ENCODE measurements around the gene LRP6. TPM values are rescaled to one million over a fixed set of nuclear protein-coding genes. Genes with fewer than 3 reads are reported as not detected.

The LRP6 gene
- polyA plus RNA-seq, 1 experiment = 18.4 TPM

GRCh38 chr12:12088147-12088546 lies 178.7 kb downstream of the LRP6 start:
- Histone ChIP-seq H3K27ac (ENCODE audit: low read depth, low read length) (no peak overlapping the region), H3K9me3 (ENCODE audit: control insufficient read depth, insufficient read depth, low read length) (peaks cover 5% of the 10 kb centered on the region), H3K27me3 (ENCODE audit: control insufficient read depth, insufficient read depth, low read length) (no peaks in the 10 kb centered on the region), H3K4me3 (ENCODE audit: low read depth, low read length) (no peak overlapping the region)
- ChIA-PET POLR2A (interaction anchor here (0.5 kb wide), 1 partner anchor 486 kb away, joined by 3 read pairs; no protein-coding TSS in a partner anchor), CTCF (interaction anchor here (1.2 kb wide), 1 partner anchor 239 kb away, joined by 3 read pairs; no protein-coding TSS in a partner anchor)
- no peak for DNase-seq (ENCODE audit: low read depth, low spot score)
- no peak for TF ChIP-seq CTCF (IDR thresholded peaks at IDR 0.05; ENCODE audit: low read depth, low read length)

- CTCF ChIA-PET = interaction anchor here (1.2 kb wide), 1 partner anchor 240 kb away, joined by 3 read pairs; no protein-coding TSS in a partner anchor
- no peak for DNase-seq (ENCODE audit: low read depth, low spot score)
- Histone ChIP-seq H3K9me3 (ENCODE audit: control insufficient read depth, insufficient read depth, low read length) (peaks cover 5% of the 10 kb centered on the region), H3K4me3 (ENCODE audit: low read depth, low read length) (no peak overlapping the region), H3K27me3 (ENCODE audit: control insufficient read depth, insufficient read depth, low read length) (no peaks in the 10 kb centered on the region), H3K27ac (ENCODE audit: low read depth, low read length) (no peak overlapping the region)
- POLR2A ChIA-PET = no interaction called here
- no peak for TF ChIP-seq CTCF (IDR thresholded peaks at IDR 0.05; ENCODE audit: low read depth, low read length)
These were observed 179.2 kb downstream of the LRP6 start for GRCh38 chr12:12087693-12088034.

- no peak for DNase-seq (ENCODE audit: low read depth, low spot score)
- Histone ChIP-seq H3K27ac (ENCODE audit: low read depth, low read length) (no peak overlapping the region), H3K4me3 (ENCODE audit: low read depth, low read length) (no peak overlapping the region), H3K9me3 (ENCODE audit: control insufficient read depth, insufficient read depth, low read length) (peaks cover under 1% of the 10 kb centered on the region), H3K27me3 (ENCODE audit: control insufficient read depth, insufficient read depth, low read length) (no peaks in the 10 kb centered on the region)
- CTCF ChIA-PET = no interaction called here
- POLR2A ChIA-PET = no interaction called here
- TF ChIP-seq CTCF (IDR thresholded peaks at IDR 0.05; ENCODE audit: low read depth, low read length) = no peak
These were observed 179.7 kb downstream of the LRP6 start for GRCh38 chr12:12086973-12087692.

GRCh38 chr12:12086362-12086761 lies 180.5 kb downstream of the LRP6 start:
- no peak for TF ChIP-seq CTCF (IDR thresholded peaks at IDR 0.05; ENCODE audit: low read depth, low read length)
- ChIA-PET CTCF (interaction anchor here (0.7 to 1.8 kb wide), 2 partner anchors 241 to 1436 kb away, joined by 6 to 7 read pairs; no protein-coding TSS in a partner anchor), POLR2A (no interaction called here)
- no peak for DNase-seq (ENCODE audit: low read depth, low spot score)
- Histone ChIP-seq H3K4me3 (ENCODE audit: low read depth, low read length) (no peak overlapping the region), H3K9me3 (ENCODE audit: control insufficient read depth, insufficient read depth, low read length) (no peaks in the 10 kb centered on the region), H3K27ac (ENCODE audit: low read depth, low read length) (no peak overlapping the region), H3K27me3 (ENCODE audit: control insufficient read depth, insufficient read depth, low read length) (no peaks in the 10 kb centered on the region)

GRCh38 chr12:12083688-12084087 lies 183.2 kb downstream of the LRP6 start:
- POLR2A ChIA-PET = no interaction called here
- Histone ChIP-seq H3K9me3 (ENCODE audit: control insufficient read depth, insufficient read depth, low read length) (no peaks in the 10 kb centered on the region), H3K27me3 (ENCODE audit: control insufficient read depth, insufficient read depth, low read length) (no peaks in the 10 kb centered on the region), H3K4me3 (ENCODE audit: low read depth, low read length) (no peak overlapping the region), H3K27ac (ENCODE audit: low read depth, low read length) (no peak overlapping the region)
- no peak for DNase-seq (ENCODE audit: low read depth, low spot score)
- CTCF ChIA-PET = no interaction called here
- TF ChIP-seq CTCF (IDR thresholded peaks at IDR 0.05; ENCODE audit: low read depth, low read length) = no peak
